HG02852 (cell line): ENCODE results near the gene TERB1.

Experiments used
- ATAC-seq: cut with Tn5 transposase; IDR thresholded peaks from one replicate; pipeline ENCODE4 v1.9.1; 2021; ENCODE audit warnings: mild to moderate bottlenecking, moderate library complexity; ENCODE audit not compliant: unreplicated experiment

TERB1 gene

GRCh38 chr16:66801320-66802105, at the start of gene TERB1:
Gene TERB1, minus strand, starts transcription at chr16:66801584. Its CDS starts 4,786 bp downstream, at chr16:66796798.
- ATAC-seq: no peak

GRCh38 chr16:66850115-66850815, 48.9 kb upstream of the TERB1 start:
- no peak for ATAC-seq

GRCh38 chr16:66849549-66849948, 48.2 kb upstream of the TERB1 start:
- no peak for ATAC-seq

- ATAC-seq: no peak
Observed at GRCh38 chr16:66849021-66849420, 47.6 kb upstream of the TERB1 start.

GRCh38 chr16:66848172-66848571, 46.8 kb upstream of the TERB1 start:
- no peak for ATAC-seq

- ATAC-seq: no peak
Observed at GRCh38 chr16:66847533-66848067, 46.2 kb upstream of the TERB1 start.

- ATAC-seq: no peak
Observed at GRCh38 chr16:66846831-66847230, 45.4 kb upstream of the TERB1 start.

GRCh38 chr16:66846266-66846665, 44.9 kb upstream of the TERB1 start:
- no peak for ATAC-seq

GRCh38 chr16:66845791-66846221, 44.4 kb upstream of the TERB1 start:
- ATAC-seq: no peak

- no peak for ATAC-seq
Observed at GRCh38 chr16:66845080-66845410, 43.7 kb upstream of the TERB1 start.

- ATAC-seq: no peak
Observed at GRCh38 chr16:66844342-66845079, 43.1 kb upstream of the TERB1 start, which contains the start of gene CA7. Gene CA7, plus strand, starts transcription at chr16:66844414. Its CDS starts 74 bp downstream, at chr16:66844488.

- ATAC-seq: no peak
Observed at GRCh38 chr16:66844009-66844341, 42.6 kb upstream of the TERB1 start.

- no peak for ATAC-seq
Observed at GRCh38 chr16:66843191-66843590, 41.8 kb upstream of the TERB1 start.

GRCh38 chr16:66842765-66843164, 41.4 kb upstream of the TERB1 start:
- ATAC-seq: no peak

- ATAC-seq: no peak
Observed at GRCh38 chr16:66841366-66841765, 40.0 kb upstream of the TERB1 start.

GRCh38 chr16:66840883-66841282, 39.5 kb upstream of the TERB1 start:
- ATAC-seq: no peak

- ATAC-seq: no peak
Observed at GRCh38 chr16:66834746-66835145, 33.4 kb upstream of the TERB1 start.

GRCh38 chr16:66832661-66833305, 31.4 kb upstream of the TERB1 start:
- no peak for ATAC-seq

- no peak for ATAC-seq
Observed at GRCh38 chr16:66832190-66832589, 30.8 kb upstream of the TERB1 start.

- peak; percentile 87 for ATAC-seq
Observed at GRCh38 chr16:66830422-66831404, 29.3 kb upstream of the TERB1 start, which contains the start of gene NAE1. Gene NAE1, minus strand, starts transcription at chr16:66830976. Its CDS starts 77 bp downstream, at chr16:66830899.
